ENCODE data around the gene COMMD10. TPM values are rescaled to one million over a fixed set of nuclear protein-coding genes. Genes with fewer than 3 reads are reported as not detected.

Gene COMMD10
- 34.7 and 35.1 TPM in 2 replicates for total RNA-seq

DNA sequence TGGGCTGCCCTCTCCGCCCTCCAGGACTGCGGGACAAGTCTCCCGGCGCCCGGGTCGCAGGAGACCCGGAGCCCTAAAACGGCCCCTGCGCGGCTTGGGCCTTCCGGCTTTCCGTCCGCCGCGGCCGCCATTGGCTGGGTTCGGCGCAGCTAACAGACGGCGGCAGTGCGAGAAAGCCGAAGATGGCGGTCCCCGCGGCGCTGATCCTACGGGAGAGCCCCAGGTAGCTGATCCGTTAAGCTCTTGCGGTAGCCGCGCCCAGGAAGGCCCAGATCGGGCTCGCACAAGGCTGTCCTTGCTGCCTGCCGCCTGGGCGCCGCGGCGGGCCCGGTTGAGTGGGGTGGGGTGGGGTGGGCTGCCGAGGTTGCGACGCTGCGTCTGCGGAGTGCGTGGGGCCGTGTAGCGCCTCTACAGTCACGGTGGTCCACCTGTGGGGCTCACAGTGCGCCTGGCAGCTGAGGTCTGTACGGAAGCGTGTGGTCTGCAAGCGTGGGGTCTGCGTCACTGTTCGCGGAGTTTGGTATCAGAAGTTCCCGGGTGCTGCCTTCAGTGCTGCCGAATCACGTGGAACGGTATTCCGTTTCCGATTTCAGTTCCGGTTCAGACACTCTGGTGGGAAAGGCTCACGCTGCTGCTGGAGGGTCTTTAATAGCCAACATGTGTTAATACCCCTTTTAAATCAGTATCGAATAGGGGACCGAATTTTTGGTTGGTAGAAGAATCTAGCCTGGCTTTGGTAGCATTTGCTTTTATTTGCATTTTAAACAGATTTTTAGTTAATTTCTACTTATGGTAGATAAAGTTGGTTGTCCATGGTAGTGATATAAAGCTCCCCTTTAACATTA lies at the start of gene COMMD10:
Gene COMMD10, plus strand, starts transcription at position 155 of the 845 bp plus-strand sequence.

Other genes starting within 250 kb of the COMMD10 start
- 57.1 and 80.9 TPM in 2 replicates for gene ATG12, start 243.5 kb upstream of the COMMD10 start, total RNA-seq
- gene AP3S1, start 243.1 kb upstream of the COMMD10 start, total RNA-seq = 118 and 121 TPM in 2 replicates
- gene LVRN, start 122.5 kb upstream of the COMMD10 start, total RNA-seq = under 0.01 and 0.19 TPM in 2 replicates
- gene ARL14EPL, start 52.6 kb upstream of the COMMD10 start, total RNA-seq = 0.19 TPM in 1 of 2 replicates, not detected in the other

Measured in regular cardiac myocyte (primary cell).